Sigmoid colon (tissue), 7 donors: ENCODE results near the gene TTLL11. TPM values are rescaled to one million over a fixed set of nuclear protein-coding genes. Genes with fewer than 3 reads are reported as not detected.
"Not testable (repeated sequence)": the region's sequence is repeated elsewhere in the genome, so short reads cannot be mapped to it uniquely, and the experiment has no call there.

Experiments used
- DNase-seq: peaks from one replicate; pipeline ENCODE4 v3.0.0-alpha.2; 2019
- H3K27ac ChIP-seq, 4 donors: fragments of 200-600 bp; sonication (generic); one replicate each; pipeline ENCODE4 v1.5.1; 2016 to 2019; ENCODE audit warnings: mild to moderate bottlenecking in 1 of 4
- H3K27me3 ChIP-seq, 3 donors: fragments of 200-600 bp; sonication (generic); one replicate each; pipeline ENCODE4 v1.5.1; 2019; ENCODE audit warnings: mild to moderate bottlenecking in 1 of 3
- H3K36me3 ChIP-seq, 4 donors: fragments of 200-600 bp; sonication (generic); one replicate each; pipeline ENCODE4 v1.5.1; 2016 to 2019
- H3K4me1 ChIP-seq, 4 donors: fragments of 200-600 bp; sonication (generic); one replicate each; pipeline ENCODE4 v1.5.1; 2017 to 2019
- H3K4me3 ChIP-seq, 4 donors: fragments of 200-600 bp; sonication (generic); one replicate each; pipeline ENCODE4 v1.5.1; 2017 to 2019; ENCODE audit warnings: mild to moderate bottlenecking in 2 of 4, moderate library complexity in 1 of 4
- H3K9me3 ChIP-seq, 4 donors: fragments of 200-600 bp in 3 of 4; sonication (generic) in 3 of 4; one replicate each; pipeline versions ENCODE4 v1.5.1 to v1.6.1; 2013 to 2019
- CTCF ChIP-seq, 4 experiments: fragments of 450-650 bp in 3 of 4; fragments of 200-600 bp in 1 of 4; IDR thresholded peaks; one replicate each; pipeline ENCODE4 v1.5.1; 2016 to 2019; ENCODE audit warnings: antibody characterized with exemption in 4 of 4, mild to moderate bottlenecking in 3 of 4, moderate library complexity in 2 of 4
- EP300 ChIP-seq, 4 donors: sonication (generic); formaldehyde crosslinking; IDR thresholded peaks; one replicate each; pipeline ENCODE4 v1.6.1; 2017; ENCODE audit warnings: antibody characterized with exemption in 4 of 4
- POLR2A ChIP-seq, 2 donors: fragments of 450-650 bp; IDR thresholded peaks; one replicate each; pipeline ENCODE4 v1.6.1; 2016; ENCODE audit warnings: antibody characterized with exemption in 2 of 2, mild to moderate bottlenecking in 2 of 2, moderate library complexity in 2 of 2
- POLR2AphosphoS5 ChIP-seq, 4 donors: sonication (generic); formaldehyde crosslinking; IDR thresholded peaks; one replicate each; pipeline ENCODE4 v1.6.1; 2017; ENCODE audit warnings: antibody characterized with exemption in 4 of 4
- WGBS, 2 donors: extraction: QIAGEN DNeasy Blood & Tissue Kit; methylation state at CpG; one replicate each; pipeline ENCODE4 v1.1.7; 2013; 5-methylcytosine and 5-hydroxymethylcytosine counted together
- intact Hi-C: fragments of 100-400 bp; cut with DNase I; formaldehyde crosslinking; loops from one replicate; pipeline ENCODE4 v1.15.1; 2023
- polyA plus RNA-seq, 3 donors: library from polyadenylated mRNA; stranded (reverse); fragments of 200-250 nt; gene quantifications; one replicate each; pipeline ENCODE4 v1.2.3, GENCODE V29; 2013
- total RNA-seq, 4 donors: library from RNA; depleted of rRNA; stranded (reverse); fragments of >200 nt; gene quantifications; one replicate each; pipeline ENCODE4 v1.1.0, GENCODE V29; 2016
- donor health status: healthy with polysubstance abuse.
- donor health status: Bipolar disorder and iron deficiency.
- donor health status: healthy.

Gene TTLL11
- total and polyA plus RNA-seq, 7 donors = 4.2 to 40.7 (median 27.6) TPM

- intact Hi-C loops = loop anchor here (10.0 kb wide), 1 partner anchor 201 kb away; no protein-coding TSS in a partner anchor
- Histone ChIP-seq H3K36me3 (no peaks in the 10 kb centered on the region), H3K4me1 (peaks cover 0 to 4% (median 2%) of the 10 kb centered on the region in 4 donors), H3K27ac (no peak overlapping the region), H3K4me3 (no peak overlapping the region), H3K27me3 (no peaks in the 10 kb centered on the region), H3K9me3 (peaks cover 0 to 3% (median 0%) of the 10 kb centered on the region in 4 donors)
- no peak for DNase-seq
- 72 to 77% methylated on average over 7 of the region's 7 CpGs for WGBS, 2 donors
- TF ChIP-seq POLR2A (IDR thresholded peaks at IDR 0.05) = no peak
- TF ChIP-seq CTCF (IDR thresholded peaks at IDR 0.05) = no peak
- TF ChIP-seq POLR2AphosphoS5 (IDR thresholded peaks at IDR 0.05) = no peak
- no peak for TF ChIP-seq EP300 (IDR thresholded peaks at IDR 0.05)
These were observed 197.8 kb downstream of the TTLL11 start for GRCh38 chr9:121895358-121895757.

- H3K36me3 ChIP-seq, H3K4me1 ChIP-seq, H3K9me3 ChIP-seq, H3K27me3 ChIP-seq, DNase-seq, H3K4me3 ChIP-seq, H3K27ac ChIP-seq: not testable (repeated sequence)
- intact Hi-C loops = loop anchor here (10.0 kb wide), 1 partner anchor 200 kb away; no protein-coding TSS in a partner anchor
- 44 to 65% methylated on average over 2 of the region's 2 CpGs for WGBS, 2 donors
These were observed 198.7 kb downstream of the TTLL11 start for GRCh38 chr9:121894380-121894779.

- H3K27ac ChIP-seq = no peak overlapping the region
- 54 to 69% methylated on average over 3 of the region's 3 CpGs for WGBS, 2 donors
- no peaks in the 10 kb centered on the region for H3K27me3 ChIP-seq
- no peak overlapping the region for H3K4me3 ChIP-seq
- no peak for DNase-seq
- H3K36me3 ChIP-seq = no peaks in the 10 kb centered on the region
- intact Hi-C loops = loop anchor here (10.0 kb wide), 1 partner anchor 199 kb away; no protein-coding TSS in a partner anchor
- H3K4me1 ChIP-seq = peaks cover 0 to 4% (median 2%) of the 10 kb centered on the region in 4 donors
- no peaks in the 10 kb centered on the region for H3K9me3 ChIP-seq
- TF ChIP-seq POLR2AphosphoS5 (IDR thresholded peaks at IDR 0.05) (no peak), POLR2A (IDR thresholded peaks at IDR 0.05) (no peak), EP300 (IDR thresholded peaks at IDR 0.05) (no peak), CTCF (IDR thresholded peaks at IDR 0.05) (no peak)
These were observed 199.3 kb downstream of the TTLL11 start for GRCh38 chr9:121893786-121894185.

- H3K9me3 ChIP-seq = no peaks in the 10 kb centered on the region
- intact Hi-C loops = loop anchor here (10.0 kb wide), 1 partner anchor 198 kb away; no protein-coding TSS in a partner anchor
- no peaks in the 10 kb centered on the region for H3K36me3 ChIP-seq
- peaks cover 0 to 4% (median 0%) of the 10 kb centered on the region in 4 donors for H3K4me1 ChIP-seq
- no peak overlapping the region for H3K4me3 ChIP-seq
- TF ChIP-seq POLR2AphosphoS5 (IDR thresholded peaks at IDR 0.05) (no peak), CTCF (IDR thresholded peaks at IDR 0.05) (no peak), POLR2A (IDR thresholded peaks at IDR 0.05) (no peak), EP300 (IDR thresholded peaks at IDR 0.05) (no peak)
- no peaks in the 10 kb centered on the region for H3K27me3 ChIP-seq
- DNase-seq = no peak
- 91 to 94% methylated on average over 5 of the region's 5 CpGs for WGBS, 2 donors
- H3K27ac ChIP-seq = no peak overlapping the region
These were observed 200.4 kb downstream of the TTLL11 start for GRCh38 chr9:121892706-121893105.

- 88 to 95% methylated on average over 2 of the region's 2 CpGs for WGBS, 2 donors
- DNase-seq = no peak
- no peak for TF ChIP-seq POLR2A (IDR thresholded peaks at IDR 0.05)
- TF ChIP-seq POLR2AphosphoS5 (IDR thresholded peaks at IDR 0.05) = no peak
- no peak for TF ChIP-seq CTCF (IDR thresholded peaks at IDR 0.05)
- no peak for TF ChIP-seq EP300 (IDR thresholded peaks at IDR 0.05)
- intact Hi-C loops = loop anchor here (10.0 kb wide), 1 partner anchor 196 kb away; no protein-coding TSS in a partner anchor
- Histone ChIP-seq H3K9me3 (no peaks in the 10 kb centered on the region), H3K36me3 (no peaks in the 10 kb centered on the region), H3K27ac (no peak overlapping the region), H3K27me3 (no peaks in the 10 kb centered on the region), H3K4me1 (no peaks in the 10 kb centered on the region), H3K4me3 (no peak overlapping the region)
These were observed 202.4 kb downstream of the TTLL11 start for GRCh38 chr9:121890746-121891145.
